Epithelial cell of esophagus (primary cell): ENCODE measurements around the gene PIGK.
"Not testable (repeated sequence)": the region's sequence is repeated elsewhere in the genome, so short reads cannot be mapped to it uniquely, and the experiment has no call there.

ENCODE experiments used
- DNase-seq: peaks from one replicate; pipeline ENCODE4 v3.0.0; 2010; ENCODE audit warnings: low read depth
- H3K4me3 ChIP-seq: 2 replicates; pipeline ENCODE4 v1.5.1; 2011; ENCODE audit warnings: mild to moderate bottlenecking, low read length, control low read depth
- TF ChIP-seq, protein P1 (sequence below): IDR thresholded peaks from 2 replicates; pipeline ENCODE4 v1.5.1; 2011; ENCODE audit warnings: low read depth, mild to moderate bottlenecking, low read length, control low read depth, inconsistent platforms; ENCODE audit not compliant: insufficient read depth; ENCODE audit errors: missing control alignments

Gene PIGK

DNA sequence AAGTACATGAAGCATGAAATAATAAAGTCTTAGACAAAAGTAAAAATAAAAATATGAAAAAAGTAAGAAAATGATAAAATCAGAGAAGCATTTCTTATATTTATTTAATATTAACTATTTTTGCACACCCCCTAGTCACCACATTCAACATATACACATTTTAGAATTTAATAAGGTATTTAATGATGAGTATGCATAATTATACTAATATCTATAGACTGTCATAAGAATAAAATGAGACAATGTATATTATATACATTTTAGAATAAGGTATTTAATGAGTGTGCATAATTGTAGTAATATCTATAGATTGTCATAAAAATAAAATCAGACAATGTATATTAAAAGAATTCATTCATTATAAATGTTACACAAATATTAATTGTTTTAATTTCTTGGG, 18.9 kb downstream of the PIGK start:
- no peak overlapping the region for H3K4me3 ChIP-seq
- TF ChIP-seq, protein P1, sequence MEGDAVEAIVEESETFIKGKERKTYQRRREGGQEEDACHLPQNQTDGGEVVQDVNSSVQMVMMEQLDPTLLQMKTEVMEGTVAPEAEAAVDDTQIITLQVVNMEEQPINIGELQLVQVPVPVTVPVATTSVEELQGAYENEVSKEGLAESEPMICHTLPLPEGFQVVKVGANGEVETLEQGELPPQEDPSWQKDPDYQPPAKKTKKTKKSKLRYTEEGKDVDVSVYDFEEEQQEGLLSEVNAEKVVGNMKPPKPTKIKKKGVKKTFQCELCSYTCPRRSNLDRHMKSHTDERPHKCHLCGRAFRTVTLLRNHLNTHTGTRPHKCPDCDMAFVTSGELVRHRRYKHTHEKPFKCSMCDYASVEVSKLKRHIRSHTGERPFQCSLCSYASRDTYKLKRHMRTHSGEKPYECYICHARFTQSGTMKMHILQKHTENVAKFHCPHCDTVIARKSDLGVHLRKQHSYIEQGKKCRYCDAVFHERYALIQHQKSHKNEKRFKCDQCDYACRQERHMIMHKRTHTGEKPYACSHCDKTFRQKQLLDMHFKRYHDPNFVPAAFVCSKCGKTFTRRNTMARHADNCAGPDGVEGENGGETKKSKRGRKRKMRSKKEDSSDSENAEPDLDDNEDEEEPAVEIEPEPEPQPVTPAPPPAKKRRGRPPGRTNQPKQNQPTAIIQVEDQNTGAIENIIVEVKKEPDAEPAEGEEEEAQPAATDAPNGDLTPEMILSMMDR, result no peak
- no peak for DNase-seq

DNA sequence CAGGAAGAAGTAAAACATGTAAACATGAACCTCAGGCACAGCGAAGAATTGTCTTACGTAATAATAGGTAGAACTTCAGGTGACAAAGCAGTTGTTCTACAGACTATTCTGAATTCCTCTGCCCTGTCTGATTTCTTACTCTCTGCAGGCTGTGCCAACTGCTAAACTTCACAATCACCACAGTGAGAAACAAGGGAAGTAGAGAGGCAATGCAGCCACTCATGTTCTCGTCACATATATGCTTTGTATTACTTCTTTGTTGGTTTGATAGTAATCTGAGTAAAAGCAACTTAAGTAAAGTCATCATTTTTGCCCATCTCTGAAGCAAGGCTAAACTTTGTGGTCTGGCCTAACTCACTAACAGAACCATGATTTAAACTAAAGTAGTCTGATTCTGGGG, 21.9 kb downstream of the PIGK start:
- H3K4me3 ChIP-seq, result no peak overlapping the region
- TF ChIP-seq, protein P1, result no peak
- DNase-seq, result peak; percentile 23

DNA sequence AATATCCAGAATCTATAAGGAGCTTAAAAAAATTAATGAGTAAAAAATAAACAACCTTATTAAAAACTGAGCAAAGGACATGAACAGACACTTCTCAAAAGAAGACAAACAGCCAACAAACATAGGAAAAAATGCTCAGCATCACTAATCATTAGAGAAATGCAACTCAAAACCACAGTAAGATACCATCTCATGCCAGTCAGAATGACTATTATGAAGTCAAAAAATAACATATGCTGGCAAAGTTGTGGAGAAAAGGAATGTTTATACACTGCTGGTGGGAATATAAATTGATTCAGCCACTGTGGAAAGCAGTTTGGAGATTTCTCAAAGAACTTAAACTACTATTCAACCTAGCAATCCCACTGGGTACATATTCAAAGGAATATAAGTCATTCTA, 25.3 kb downstream of the PIGK start:
- TF ChIP-seq, protein P1, result no peak
- H3K4me3 ChIP-seq, result no peak overlapping the region
- DNase-seq, result no peak

GRCh38 chr1:77188770-77189169, 30.5 kb downstream of the PIGK start:
- TF ChIP-seq, protein P1, result no peak
- no peak overlapping the region for H3K4me3 ChIP-seq
- DNase-seq, result peak; percentile 13

DNA sequence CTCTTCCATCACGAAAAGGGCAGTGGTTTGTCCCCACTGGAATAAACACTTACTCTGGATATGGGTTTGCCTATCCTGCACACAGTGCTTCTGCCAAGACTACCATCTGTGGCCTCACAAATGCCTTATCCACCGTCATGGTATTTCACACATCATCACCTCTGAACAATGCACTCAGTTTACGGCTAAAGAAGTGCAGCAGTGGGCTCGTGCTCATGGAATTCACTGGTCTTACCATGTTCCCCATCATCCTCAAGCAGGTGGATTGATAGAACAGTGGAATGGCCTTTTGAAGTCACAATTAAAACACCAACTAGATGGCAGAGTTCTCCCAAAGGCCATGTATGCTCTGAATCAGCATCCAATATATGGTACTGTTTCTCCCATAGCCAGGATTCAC, 32.3 kb downstream of the PIGK start:
- not testable (repeated sequence) for DNase-seq, H3K4me3 ChIP-seq

- H3K4me3 ChIP-seq, result no peak overlapping the region
- TF ChIP-seq, protein P1, result no peak
- no peak for DNase-seq
Measured at GRCh38 chr1:77182083-77182482, 37.1 kb downstream of the PIGK start.

- TF ChIP-seq, protein P1, result no peak
- no peak for DNase-seq
Measured at GRCh38 chr1:77179632-77180031, 39.6 kb downstream of the PIGK start.

GRCh38 chr1:77175230-77175844, 43.9 kb downstream of the PIGK start:
- no peak overlapping the region for H3K4me3 ChIP-seq
- DNase-seq, result no peak
- TF ChIP-seq, protein P1, result no peak

More at GRCh38 chr1:77179632-77180031, 39.6 kb downstream of the PIGK start:
- H3K4me3 ChIP-seq, result no peak overlapping the region
